Activated CD4-positive, alpha-beta T cell treated with anti-CD3 and anti-CD28 coated beads, Interleukin-2, Interleukin-6, amounts not matched to agents 100 ng/mL and 50 ng/mL, durations not matched to agents 16 hours and 8 hours (primary cell): Measurements from ENCODE around the gene TARS1.

Experiments
- DNase-seq: peaks from one replicate; pipeline ENCODE4 v3.0.0-alpha.2; 2020

The TARS1 gene

DNA sequence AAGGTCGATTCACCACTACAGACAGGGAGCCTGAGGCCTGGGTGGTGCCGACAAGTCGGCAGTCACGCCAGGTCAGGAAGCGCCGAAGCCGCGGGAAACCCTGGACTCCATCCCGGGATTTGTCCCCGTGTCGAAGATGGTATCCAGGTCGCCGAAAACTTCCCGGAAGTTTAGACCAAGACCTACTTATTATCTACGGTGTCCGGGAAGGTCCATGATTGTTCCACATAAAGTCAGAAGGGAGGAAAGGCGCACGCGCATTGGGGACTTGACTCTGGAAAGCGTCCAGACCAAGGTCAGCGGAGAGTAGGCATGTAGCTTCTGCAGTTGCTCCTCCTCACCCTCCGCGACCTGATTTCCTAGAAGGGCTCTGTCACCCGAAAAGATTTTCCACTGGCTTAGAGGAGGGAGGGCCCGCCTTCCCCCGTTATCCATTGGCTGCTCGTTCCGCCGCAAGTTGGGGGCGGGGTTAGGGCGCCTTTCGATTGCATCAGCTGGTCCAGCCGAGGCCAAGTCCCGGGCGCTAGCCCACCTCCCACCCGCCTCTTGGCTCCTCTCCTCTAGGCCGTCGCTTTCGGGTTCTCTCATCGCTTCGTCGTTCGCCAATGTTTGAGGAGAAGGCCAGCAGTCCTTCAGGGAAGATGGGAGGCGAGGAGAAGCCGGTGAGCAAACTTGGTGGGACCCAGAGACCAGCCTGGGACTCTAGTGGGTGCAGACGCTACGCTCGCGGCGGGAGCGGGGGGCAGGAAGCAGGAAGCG, at the start of gene TARS1:
TARS1 (plus strand) TSS at position 484 of the 759 bp plus-strand sequence; CDS start at position 606, 122 bp downstream.
- peak; percentile 98 for DNase-seq

GRCh38 chr5:33398501-33398900, 42.3 kb upstream of the TARS1 start:
- no peak for DNase-seq

GRCh38 chr5:33400675-33401074, 40.1 kb upstream of the TARS1 start:
- no peak for DNase-seq

DNA sequence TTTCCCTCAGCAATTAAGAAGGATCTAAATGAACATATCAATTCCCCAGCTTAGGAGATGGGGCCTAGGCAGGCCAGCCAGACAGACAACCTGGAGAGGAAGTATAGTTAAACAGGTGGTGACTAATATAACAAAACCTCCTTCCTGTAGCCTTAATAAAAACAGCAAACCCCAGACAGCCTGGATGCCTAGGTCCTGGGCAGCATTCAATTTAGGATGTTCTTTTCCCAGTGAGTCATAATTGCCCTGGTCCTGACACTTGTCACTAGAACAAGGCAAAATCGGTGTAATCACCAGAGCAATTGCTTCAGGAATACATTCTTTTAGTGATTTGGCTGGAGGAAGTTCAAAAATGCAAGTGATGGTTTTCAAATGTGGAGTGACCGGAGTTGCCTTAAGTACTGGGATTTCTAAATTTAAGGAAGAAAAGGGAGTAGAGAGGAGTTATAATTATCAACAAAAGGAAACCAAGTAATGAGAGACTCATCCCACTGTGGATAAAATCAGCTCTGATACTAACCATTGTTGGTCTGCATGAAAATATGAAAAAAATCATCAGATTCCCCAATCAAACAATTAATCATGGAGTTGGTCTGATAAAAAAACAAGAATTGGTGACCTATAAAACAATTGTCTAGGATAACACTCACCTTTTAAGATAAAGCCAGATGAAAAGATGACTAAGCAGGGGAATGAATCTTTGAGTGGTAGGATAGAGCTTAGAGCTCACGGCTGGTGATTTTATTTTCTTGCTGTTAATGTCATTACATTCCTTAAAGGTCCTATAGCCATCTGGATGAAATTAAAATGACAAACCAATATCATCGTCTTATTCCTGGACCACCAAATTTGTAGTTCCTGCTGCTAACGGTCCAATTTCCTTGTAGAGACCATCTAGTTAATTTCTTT, 39.0 kb upstream of the TARS1 start:
- DNase-seq: no peak

DNA sequence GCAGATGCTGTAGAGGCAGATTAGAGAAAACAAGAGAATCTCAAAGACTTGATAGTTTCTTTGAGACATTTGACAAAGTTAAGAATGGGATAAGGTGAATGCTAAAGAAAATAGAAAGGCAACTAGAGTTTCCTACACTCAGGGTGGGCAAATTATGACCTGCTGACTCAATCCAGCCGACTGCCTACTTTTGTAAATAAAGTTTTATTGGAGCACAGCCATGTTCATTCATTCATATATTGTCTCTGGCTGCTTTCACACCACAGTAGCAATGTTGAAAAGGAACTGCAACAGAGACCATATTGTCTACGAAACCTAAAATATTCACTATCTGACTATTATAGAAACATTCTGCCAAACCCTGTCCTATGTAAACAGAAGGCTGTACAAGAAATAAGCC, 37.6 kb upstream of the TARS1 start:
- DNase-seq: no peak

DNA sequence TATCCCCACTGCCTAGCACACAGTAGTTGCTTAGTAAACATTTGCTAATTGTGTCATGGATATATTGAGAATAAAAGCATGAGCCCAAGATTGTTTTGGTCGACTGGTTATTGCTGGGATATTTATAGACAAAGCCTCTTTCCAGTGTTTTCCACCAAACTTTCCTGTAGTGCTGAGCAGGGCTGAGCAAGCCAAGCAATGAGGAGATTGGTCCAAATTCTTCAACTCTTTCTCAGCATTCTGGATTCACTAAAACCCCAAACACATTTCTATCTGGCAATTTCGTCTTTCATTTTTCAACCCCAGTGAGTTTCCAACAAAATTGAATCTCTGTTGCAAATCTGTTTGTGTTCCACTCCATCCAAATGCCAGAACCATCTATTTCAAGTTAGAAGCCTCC, 31.9 kb upstream of the TARS1 start:
- DNase-seq: no peak

DNA sequence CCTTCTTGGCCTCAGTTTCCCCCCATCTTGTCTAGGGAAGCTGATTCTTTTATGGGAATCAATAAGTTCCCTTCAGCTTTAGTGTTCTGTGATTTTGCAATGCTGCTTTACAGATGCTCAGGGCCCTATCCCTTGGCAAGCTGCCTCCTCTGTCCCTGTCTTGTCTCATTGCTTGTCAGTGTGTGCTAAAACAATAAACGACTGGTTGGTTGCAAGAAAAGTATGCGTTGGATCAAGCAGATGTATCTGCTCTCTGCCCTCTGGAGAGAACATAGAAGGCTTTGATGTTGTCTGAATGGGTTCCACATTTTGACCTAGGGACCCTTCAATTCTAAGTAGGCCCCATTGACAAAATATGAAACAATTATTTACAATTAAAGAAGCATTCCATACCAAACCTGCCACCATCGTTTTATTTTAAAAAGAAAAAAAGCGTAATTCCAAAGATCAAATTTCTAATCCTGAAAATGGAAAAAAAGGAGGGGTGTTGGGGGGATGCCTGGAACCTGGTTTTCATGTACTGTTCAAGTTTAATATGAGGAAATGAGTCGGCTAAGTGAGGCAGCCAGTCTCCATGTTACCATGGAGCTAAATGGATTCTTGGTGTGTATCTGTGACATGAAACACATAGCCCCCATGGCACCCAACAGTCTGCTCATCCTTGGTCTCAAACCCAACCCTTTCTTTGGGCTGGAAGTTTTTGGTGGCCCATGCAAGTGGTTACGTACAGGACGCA, 31.2 kb upstream of the TARS1 start:
- no peak for DNase-seq

DNA sequence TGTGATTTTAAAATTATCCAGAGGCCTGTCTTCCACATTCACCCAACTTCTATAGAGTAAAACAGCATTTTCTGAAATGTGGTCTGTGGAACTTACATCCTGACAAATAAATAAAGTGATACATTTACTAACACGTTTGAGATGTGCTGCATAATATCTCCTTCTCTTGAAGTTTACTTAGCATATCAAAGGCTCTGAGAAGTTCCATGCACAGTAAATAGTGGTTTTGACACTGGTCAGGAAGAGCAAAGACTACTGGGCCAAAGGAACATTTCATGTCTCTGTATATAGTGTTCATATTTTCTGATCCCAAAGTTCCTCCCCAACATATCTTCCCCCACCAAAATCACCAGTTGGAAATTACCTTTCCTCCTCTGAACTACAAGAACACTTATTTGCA, 30.5 kb upstream of the TARS1 start:
- DNase-seq: no peak

GRCh38 chr5:33411498-33411897, 29.3 kb upstream of the TARS1 start:
- no peak for DNase-seq

GRCh38 chr5:33415811-33416354, 24.9 kb upstream of the TARS1 start:
- no peak for DNase-seq

DNA sequence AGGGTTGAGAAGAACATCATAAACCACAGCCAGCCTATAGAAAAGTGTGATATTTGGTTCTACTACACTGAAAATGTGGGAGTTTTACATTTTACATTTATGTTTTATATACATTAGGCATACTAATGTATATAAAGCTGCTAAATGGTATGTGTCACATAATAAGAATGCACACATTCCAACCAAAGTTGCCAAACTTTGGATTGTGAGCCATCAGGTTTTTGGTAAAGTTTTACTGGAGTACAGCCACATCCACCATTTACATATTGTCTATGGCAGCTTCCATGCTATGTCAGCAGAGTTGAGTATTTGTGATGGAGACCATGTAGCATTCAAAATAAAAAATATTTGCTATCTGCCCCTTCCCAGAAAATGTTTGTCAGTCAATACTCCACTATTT, 23.1 kb upstream of the TARS1 start:
- DNase-seq: no peak

DNA sequence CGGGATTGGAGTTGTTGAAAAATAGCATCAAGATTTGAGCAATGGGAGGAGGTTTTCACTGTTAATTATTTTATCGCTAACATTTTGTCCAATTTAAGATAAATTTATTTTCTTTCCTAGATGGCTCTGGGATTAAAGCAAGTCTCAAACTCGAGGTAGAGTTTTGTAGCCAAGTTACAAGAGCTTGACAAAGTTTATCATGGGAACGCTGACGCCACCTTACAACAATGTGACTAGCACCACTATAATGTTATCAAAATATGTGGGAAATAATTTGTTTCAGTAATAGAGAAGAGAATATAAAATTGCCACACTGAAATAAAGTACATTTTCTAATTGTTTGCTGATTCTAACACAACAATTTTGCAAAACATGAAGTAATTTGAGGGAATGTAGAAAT, 19.8 kb upstream of the TARS1 start:
- no peak for DNase-seq

DNA sequence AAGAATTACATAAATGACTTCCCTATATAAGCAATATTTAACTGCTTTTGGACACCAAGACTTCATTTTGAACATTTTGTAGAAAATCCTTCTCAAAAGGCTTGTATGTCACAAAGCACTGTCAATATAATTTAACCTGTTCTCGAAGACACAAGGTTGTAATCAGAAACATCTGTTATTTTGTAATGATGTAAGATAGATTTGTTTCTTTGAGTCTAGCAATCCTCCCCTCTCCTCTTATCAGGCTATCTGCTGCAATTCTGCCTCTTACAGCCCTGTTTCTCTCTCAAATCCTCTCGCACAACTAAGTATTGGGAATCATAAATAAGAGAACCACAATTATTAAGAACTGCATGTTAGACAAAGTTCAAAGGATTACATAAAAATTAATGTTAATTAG, 18.6 kb upstream of the TARS1 start:
- DNase-seq: no peak

DNA sequence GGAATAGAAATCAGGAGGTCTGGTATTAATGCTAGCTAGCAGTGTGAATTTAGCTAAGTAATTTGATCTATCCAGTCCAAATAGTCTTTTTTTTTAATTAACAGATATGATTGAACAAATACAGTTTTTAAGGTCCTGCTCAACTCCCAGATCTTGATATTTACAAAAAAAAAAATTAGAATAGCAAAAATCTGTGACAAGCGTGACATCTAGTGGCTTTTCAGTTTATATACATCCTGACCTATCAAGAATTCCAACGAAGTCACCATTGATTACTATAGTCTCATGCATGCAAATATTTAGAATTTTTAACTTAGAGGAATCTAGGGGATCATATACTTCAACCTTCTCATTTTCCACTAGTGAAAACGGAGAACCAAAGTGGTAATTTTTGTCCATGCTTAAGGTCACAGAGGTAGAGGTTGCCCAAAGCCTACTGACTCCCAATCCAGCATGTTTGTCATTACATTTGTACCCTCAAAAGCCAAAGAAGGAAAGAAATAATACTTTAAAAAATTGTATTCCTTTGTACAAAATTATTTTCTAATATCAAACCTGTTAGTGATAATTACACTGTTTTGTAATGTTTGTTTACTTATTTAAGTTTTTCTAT, 17.6 kb upstream of the TARS1 start:
- no peak for DNase-seq

GRCh38 chr5:33425314-33425713, 15.5 kb upstream of the TARS1 start:
- no peak for DNase-seq

GRCh38 chr5:33430983-33431382, 9.8 kb upstream of the TARS1 start:
- DNase-seq: no peak

- no peak for DNase-seq
Observed at GRCh38 chr5:33432656-33433055, 8.1 kb upstream of the TARS1 start.

GRCh38 chr5:33433303-33434240, 7.2 kb upstream of the TARS1 start:
- no peak for DNase-seq

DNA sequence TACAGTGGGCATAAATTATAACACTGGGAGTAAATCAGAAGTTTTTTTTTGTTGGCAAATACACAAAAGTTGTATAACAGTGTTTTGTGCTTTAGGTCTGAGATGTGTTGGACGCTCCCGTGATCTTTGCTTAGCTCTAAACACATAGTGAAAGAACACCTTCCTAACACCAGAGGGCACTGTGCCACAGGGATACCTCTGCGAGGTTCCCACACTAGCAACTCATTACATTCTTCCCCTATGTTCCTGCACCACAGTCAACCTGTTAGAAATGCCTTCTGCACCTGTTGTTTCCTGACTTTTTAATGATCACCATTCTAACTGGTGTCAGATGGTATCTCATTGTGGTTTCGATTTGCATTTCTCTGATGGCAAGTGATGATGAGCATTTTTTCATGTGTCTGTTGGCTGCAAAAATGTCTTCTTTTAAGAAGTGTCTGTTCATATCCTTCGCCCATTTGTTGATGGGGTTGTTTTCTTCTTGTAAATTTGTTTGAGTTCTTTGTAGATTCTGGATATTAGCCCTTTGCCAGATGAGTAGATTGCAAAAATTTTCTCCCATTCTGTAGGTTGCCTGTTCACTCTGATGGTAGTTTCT, 4.8 kb upstream of the TARS1 start:
- peak; percentile 78 for DNase-seq

DNA sequence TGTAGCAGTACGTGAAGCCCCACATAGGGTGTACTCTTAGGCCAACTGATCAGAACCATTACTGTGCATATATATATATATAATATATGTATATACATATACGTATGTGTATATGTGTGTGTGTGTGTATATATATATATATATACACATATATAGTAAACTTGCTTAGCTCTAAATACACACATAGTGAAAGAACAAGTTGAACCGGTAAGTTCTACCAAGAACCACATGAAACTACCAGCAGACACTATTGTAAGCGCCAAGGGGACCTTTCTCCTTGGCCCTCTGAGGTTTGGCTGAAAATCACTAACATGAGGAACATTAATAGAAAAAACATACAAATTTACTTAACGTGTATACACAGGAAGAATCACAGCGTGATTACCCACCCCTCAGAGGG, 1.8 kb upstream of the TARS1 start:
- DNase-seq: no peak

DNA sequence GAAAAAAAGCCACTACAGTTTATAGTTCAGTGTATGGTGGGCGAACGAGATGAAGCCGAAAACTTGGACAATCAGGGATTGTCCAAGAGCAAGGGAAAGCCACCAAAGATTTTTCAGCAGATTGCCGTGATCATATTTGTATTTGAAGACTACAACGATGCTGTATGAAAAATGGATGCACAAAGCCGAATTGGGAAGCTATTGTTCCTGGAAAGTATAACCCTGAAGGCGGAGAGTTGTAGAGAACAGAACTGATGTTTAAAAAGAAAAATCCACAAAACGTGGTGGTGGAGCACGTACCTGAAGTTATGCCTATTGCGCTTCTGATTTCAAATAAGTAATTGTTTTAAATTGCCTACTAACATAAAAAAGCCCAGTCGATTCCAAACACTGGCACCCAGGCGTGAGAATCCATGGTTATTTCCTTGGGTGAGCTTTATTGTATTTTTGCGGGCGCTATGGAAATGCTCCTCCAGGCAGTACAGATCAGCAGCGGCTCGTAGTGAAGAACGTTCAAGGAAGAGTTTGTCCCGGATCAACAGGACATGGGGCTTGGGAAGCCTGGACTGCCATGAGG, 772 bp upstream of the TARS1 start:
- no peak for DNase-seq
